Heart left ventricle (tissue), 13 donors: ENCODE data around the gene LCLAT1.

Experiments used
- CTCF ChIP-seq, 12 donors: fragments of 200-600 bp; sonication (generic) in 4 of 12; IDR thresholded peaks; one replicate each; pipeline versions ENCODE4 v1.5.0 to v1.8.0; 2018 to 2022; ENCODE audit warnings: antibody characterized with exemption in 12 of 12, mild to moderate bottlenecking in 5 of 12
- POLR2A ChIP-seq, 2 donors: fragments of 450-650 bp; IDR thresholded peaks; one replicate each; pipeline ENCODE4 v1.6.1; 2017; ENCODE audit warnings: antibody characterized with exemption in 2 of 2, mild to moderate bottlenecking in 2 of 2, moderate library complexity in 2 of 2
- donor health status: ischemic (EF 13 %, LVEDD 7.1; RV severe dilation, severe dysfunction).
- donor health status: DM: no; HTN: yes; CAD: no.
- donor health status: DM: no; HTN: no; CAD: no.
- donor health status: ischemic (EF 25% LVEDD 6.9; RV normal size, moderate dysfunction).
- donor health status: ischemic (EF 25% LVEDD 5.7; RV mildly dilated, moderate dysfunction).
- donor health status: ischemic (EF 35%, LVEDD 5.7; RV mildly dilated, moderate dysfunction).
- donor health status: nonischemic (EF 11% LVEDD 7.7; RV severe dilation, severe dysfunction).
- donor health status: DM: yes; HTN: yes; CAD: no.
- donor health status: PGD.
- donor health status: ischemic (EF 29% LVEDD 5.4; RV normal size, mild dysfunction).
- donor health status: nonischemic (EF 23%, LVEDD 6.1; RV moderate dilation, normal function).

GRCh38 chr2:30459140-30459539 is 12.1 kb downstream of the LCLAT1 start:
- TF ChIP-seq CTCF (IDR thresholded peaks at IDR 0.05): no peak
- TF ChIP-seq POLR2A (IDR thresholded peaks at IDR 0.05): no peak
